ENCODE measurements around the gene HSH2D. TPM values are rescaled to one million over a fixed set of nuclear protein-coding genes. Genes with fewer than 3 reads are reported as not detected.

The HSH2D gene
- total RNA-seq, 1 donor, result not detected

DNA sequence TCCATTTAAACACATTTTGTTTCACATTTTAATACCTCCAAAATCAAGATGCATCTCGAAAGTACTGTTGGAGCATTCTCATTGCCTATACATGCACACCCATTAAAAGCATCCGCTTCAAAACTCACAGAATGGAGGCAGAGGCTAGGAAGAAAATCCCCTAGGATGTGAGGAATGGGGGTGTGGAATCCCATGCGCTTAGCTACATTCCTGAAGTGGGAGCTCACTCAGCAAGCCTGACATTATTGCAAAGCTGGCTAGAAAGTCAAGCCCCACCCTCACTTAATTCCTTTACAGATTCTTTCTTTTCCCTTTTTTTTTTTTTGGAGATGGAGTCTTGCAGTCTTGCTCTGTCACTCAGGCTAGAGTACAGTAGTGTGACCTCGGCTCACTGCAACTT, 37.1 kb downstream of the HSH2D start:
- peak; percentile 91 for DNase-seq (ENCODE audit: low read depth)
- TF ChIP-seq, protein P1, sequence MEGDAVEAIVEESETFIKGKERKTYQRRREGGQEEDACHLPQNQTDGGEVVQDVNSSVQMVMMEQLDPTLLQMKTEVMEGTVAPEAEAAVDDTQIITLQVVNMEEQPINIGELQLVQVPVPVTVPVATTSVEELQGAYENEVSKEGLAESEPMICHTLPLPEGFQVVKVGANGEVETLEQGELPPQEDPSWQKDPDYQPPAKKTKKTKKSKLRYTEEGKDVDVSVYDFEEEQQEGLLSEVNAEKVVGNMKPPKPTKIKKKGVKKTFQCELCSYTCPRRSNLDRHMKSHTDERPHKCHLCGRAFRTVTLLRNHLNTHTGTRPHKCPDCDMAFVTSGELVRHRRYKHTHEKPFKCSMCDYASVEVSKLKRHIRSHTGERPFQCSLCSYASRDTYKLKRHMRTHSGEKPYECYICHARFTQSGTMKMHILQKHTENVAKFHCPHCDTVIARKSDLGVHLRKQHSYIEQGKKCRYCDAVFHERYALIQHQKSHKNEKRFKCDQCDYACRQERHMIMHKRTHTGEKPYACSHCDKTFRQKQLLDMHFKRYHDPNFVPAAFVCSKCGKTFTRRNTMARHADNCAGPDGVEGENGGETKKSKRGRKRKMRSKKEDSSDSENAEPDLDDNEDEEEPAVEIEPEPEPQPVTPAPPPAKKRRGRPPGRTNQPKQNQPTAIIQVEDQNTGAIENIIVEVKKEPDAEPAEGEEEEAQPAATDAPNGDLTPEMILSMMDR (IDR thresholded peaks at IDR 0.05; ENCODE audit: insufficient read depth, low read length), result no peak
- no peak overlapping the region for H3K4me3 ChIP-seq (ENCODE audit: low read depth, low read length)

DNA sequence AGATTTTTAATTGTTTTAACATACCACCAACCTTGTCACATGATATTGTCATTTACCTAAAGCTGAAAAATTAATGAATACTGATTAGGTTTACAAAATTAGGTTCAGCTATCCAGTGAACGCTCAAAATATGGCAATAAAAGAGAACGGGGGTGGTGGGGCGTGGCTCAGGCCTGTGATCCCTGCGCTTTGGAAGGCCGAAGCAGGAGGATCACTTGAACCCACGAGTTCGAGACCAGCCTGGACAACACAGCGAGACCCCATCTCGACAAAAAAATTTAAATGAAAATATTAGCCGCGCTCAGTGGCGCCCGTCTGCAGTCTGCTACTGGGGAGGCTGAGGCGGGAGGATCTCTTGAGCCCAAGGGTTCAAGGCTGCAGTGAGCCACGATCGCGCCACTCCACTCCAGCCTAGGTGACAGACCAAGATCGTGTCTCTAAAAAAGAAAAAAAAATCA, 41.2 kb downstream of the HSH2D start:
- peak overlapping the region; percentile 61 for H3K4me3 ChIP-seq (ENCODE audit: low read depth, low read length)
- no peak for DNase-seq (ENCODE audit: low read depth)
- TF ChIP-seq, protein P1 (IDR thresholded peaks at IDR 0.05; ENCODE audit: insufficient read depth, low read length), result no peak

DNA sequence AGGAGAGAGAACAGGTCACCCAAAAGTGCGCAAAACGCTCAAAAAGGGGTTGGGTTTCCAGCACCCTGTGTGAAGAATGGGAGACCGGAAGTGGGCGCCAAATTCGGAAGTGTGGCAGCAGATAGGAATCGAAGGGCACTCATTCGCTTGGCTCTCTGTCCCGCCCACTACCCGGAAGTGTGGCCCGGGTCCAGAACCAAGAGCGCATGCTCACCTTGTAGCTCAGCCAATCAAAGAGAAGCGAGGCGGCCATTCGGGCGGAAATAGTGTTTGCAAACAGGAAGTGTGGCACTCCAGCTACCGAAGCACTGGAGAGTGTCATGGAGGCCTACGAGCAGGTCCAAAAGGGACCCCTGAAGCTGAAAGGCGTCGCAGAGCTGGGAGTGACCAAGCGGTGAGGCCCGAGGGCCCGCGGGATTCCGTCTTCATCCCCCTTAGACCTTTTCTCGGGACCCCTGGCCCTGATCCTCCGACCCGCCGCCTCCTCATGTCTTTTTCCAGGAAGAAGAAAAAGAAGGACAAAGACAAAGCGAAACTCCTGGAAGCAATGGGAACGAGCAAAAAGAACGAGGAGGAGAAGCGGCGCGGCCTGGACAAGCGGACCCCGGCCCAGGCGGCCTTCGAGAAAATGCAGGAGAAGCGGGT, 41.8 kb downstream of the HSH2D start, which contains the start of gene FAM32A:
Gene FAM32A (plus strand): TSS at position 288 of the 645 bp plus-strand sequence. CDS start 33 bp downstream, at position 321.
- TF ChIP-seq, protein P1 (IDR thresholded peaks at IDR 0.05; ENCODE audit: insufficient read depth, low read length), result no peak
- peak; percentile 99 for DNase-seq (ENCODE audit: low read depth)
- H3K4me3 ChIP-seq (ENCODE audit: low read depth, low read length), result peak within 1 kb of the TSS; percentile 95

DNA sequence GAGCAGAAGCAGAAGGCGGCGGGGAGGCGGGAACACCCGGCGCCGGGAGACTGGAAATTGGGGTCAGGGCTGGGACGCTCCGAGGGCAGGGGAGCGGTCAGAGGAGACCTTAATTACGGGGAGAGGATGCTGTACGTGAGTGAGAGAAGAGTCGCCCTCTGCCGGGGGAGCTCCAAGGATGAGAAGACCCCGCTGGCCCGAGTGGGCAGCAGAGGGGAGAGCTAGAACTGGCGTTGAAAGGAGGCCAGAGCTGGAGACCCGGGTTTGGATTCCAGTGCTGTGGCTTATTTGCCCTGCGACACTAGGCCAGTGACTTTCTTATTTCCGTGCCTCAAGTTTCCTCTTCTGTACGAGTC, 42.3 kb downstream of the HSH2D start:
- peak; percentile 39 for DNase-seq (ENCODE audit: low read depth)
- TF ChIP-seq, protein P1 (IDR thresholded peaks at IDR 0.05; ENCODE audit: insufficient read depth, low read length), result peak; percentile 48
- peak overlapping the region; percentile 95 for H3K4me3 ChIP-seq (ENCODE audit: low read depth, low read length)

DNA sequence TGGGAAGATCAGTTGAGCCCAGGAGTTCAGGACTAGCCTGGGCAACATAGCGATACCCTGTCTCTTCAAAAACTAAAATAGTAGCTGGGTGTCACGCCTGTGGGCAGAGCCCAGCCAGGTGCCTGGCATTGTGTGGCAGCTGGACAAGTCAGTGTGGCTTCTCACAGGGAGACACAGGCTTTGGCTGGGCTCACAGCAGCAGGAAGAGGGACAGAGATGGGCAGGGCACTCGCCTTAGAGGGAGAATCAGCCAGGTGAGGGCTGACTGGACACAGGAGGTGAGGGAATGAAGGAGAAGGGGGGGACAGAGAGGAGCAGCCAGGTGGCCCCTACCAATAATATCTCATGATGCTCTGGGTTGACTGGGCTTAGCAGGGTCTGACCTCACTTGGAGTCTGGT, 45.0 kb downstream of the HSH2D start:
- no peak overlapping the region for H3K4me3 ChIP-seq (ENCODE audit: low read depth, low read length)
- no peak for DNase-seq (ENCODE audit: low read depth)
- TF ChIP-seq, protein P1 (IDR thresholded peaks at IDR 0.05; ENCODE audit: insufficient read depth, low read length), result no peak

DNA sequence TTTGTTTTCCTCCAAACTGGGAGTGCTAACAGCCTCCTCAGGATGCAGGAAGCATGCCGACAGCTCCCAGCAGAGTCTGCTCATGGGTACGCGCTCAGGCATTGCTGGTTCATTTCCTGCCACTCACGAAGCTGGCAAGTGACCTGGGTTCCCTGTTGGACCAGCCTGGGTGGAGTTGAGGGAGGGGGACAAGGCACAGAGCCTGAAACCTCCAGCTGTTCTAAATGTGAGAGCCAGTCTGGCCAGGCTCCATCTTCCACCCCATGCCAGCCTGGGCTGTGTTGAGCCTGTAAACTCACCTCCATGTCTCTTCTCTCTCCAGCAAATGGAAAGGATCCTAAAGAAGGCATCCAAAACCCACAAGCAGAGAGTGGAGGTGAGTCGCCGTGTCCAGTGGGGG, 46.7 kb downstream of the HSH2D start:
- no peak overlapping the region for H3K4me3 ChIP-seq (ENCODE audit: low read depth, low read length)
- TF ChIP-seq, protein P1 (IDR thresholded peaks at IDR 0.05; ENCODE audit: insufficient read depth, low read length), result no peak
- no peak for DNase-seq (ENCODE audit: low read depth)

DNA sequence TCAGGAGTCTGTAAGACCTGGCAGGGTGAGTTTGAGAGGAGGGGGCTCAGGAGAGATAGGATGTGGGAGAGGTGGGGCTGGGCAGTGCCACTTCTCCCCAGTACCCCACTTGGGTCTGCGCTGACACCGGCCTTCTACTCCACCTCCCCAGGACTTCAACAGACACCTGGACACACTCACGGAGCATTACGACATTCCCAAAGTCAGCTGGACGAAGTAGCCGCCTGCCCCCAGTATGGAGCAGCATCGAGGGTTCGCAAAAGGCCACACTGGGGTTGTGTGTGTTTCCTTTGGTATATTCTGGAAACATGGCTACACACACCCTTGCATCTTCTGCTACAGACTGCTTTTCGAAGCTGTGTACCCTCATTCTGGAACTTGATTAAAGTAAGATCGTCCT, 47.3 kb downstream of the HSH2D start:
- TF ChIP-seq, protein P1 (IDR thresholded peaks at IDR 0.05; ENCODE audit: insufficient read depth, low read length), result no peak
- H3K4me3 ChIP-seq (ENCODE audit: low read depth, low read length), result no peak overlapping the region
- DNase-seq (ENCODE audit: low read depth), result no peak

Measured in fibroblast of the aortic adventitia (primary cell).